ENCODE measurements around the gene IRF5.

DNA sequence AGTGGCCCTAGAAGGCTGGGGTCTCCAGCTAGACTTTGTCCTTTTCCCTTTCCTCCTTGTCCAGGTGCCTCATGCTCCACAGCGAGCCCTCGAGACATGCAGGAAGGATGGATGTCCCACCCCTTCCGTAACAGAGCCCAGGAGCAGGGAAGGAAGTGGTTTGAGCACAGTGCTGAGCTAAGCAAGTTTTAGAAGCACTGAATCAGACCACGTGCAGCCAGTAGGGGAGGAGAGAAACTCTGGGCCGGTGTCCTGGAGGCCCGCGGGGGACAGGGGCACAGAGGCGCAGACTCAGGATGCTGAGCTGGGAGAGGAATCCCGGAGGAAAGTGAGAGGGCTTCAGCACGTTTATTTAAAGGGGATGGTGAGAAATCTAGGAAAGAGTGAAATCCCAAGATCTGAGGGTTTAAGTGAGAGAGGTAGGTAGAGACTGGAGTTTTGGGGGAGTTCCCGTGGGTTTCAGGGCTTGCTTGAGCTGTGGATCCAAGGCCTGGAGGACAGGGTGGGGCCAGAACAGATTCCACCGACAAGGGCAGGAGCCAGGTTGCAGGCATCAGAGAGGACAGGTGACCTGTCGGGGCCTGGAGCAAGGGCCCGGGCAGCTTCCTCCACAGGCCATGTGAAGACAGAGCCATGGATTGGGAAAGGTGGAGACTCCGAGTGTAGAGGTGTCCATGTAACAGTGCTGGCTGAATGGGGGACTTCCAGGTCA, 4.4 kb upstream of the IRF5 start:
- TF ChIP-seq CTCF (IDR thresholded peaks at IDR 0.05) (no peak), ZFX (IDR thresholded peaks at IDR 0.05; ENCODE audit: borderline replicate concordance) (no peak)

Data from 22Rv1 (cell line).